GM12878 (cell line): ENCODE measurements around the gene ABHD18. TPM values are rescaled to one million over a fixed set of nuclear protein-coding genes. Genes with fewer than 3 reads are reported as not detected.
A peak's percentile ranks its signal among the peaks of the same experiment; 100 is the strongest.

ENCODE experiments used
- CEBPB ChIP-seq, 2 experiments: fragments of 150-350 bp in 1 of 2; IDR thresholded peaks; 2 replicates each; pipeline ENCODE4 v1.6.1; 2012 to 2014; ENCODE audit warnings: low read depth in 2 of 2, low read length in 2 of 2, borderline replicate concordance in 1 of 2, inconsistent platforms in 1 of 2
- CHD1 ChIP-seq: IDR thresholded peaks from 2 replicates; pipeline ENCODE4 v1.6.1; 2012; ENCODE audit warnings: low read depth, low read length, improper control_type of control experiment
- CHD2 ChIP-seq: IDR thresholded peaks from 2 replicates; pipeline ENCODE4 v1.6.1; 2011; ENCODE audit warnings: low read depth, low read length, improper control_type of control experiment, borderline replicate concordance
- CREM ChIP-seq: IDR thresholded peaks from 2 replicates; pipeline ENCODE4 v1.6.1; 2014; ENCODE audit warnings: antibody characterized with exemption, low read depth
- GATAD2B ChIP-seq: fragments of 450-650 bp; conservative IDR thresholded peaks from 2 replicates; pipeline ENCODE4 v1.6.1; 2017; ENCODE audit warnings: low read depth, mild to moderate bottlenecking, moderate library complexity
- HCFC1 ChIP-seq: fragments of 150-350 bp; IDR thresholded peaks from 2 replicates; pipeline ENCODE4 v1.6.1; 2014; ENCODE audit warnings: low read length
- IKZF2 ChIP-seq, 2 experiments: fragments of 450-650 bp; IDR thresholded peaks; 2 replicates each; pipeline ENCODE4 v1.6.1; 2017; ENCODE audit warnings: mild to moderate bottlenecking in 2 of 2, moderate library complexity in 2 of 2
- POU2F2 ChIP-seq: IDR thresholded peaks from 3 replicates; pipeline ENCODE4 v1.6.1; 2011; ENCODE audit warnings: low read depth, mild to moderate bottlenecking, low read length, borderline replicate concordance
- TAF1 ChIP-seq: IDR thresholded peaks from 2 replicates; pipeline ENCODE4 v1.6.1; 2011; ENCODE audit warnings: mild to moderate bottlenecking, low read depth, low read length, borderline replicate concordance
- TCF7 ChIP-seq: IDR thresholded peaks from 2 replicates; pipeline ENCODE4 v1.6.1; 2014; ENCODE audit warnings: antibody characterized with exemption, borderline replicate concordance
- ZNF217 ChIP-seq: fragments of 450-650 bp; IDR thresholded peaks from 2 replicates; pipeline ENCODE4 v1.6.1; 2017; ENCODE audit warnings: antibody characterized with exemption, mild to moderate bottlenecking
- ZNF622 ChIP-seq: fragments of 450-650 bp; IDR thresholded peaks from 2 replicates; pipeline ENCODE4 v1.6.1; 2017; ENCODE audit warnings: mild to moderate bottlenecking, inconsistent platforms
- ZSCAN29 ChIP-seq: fragments of 450-650 bp; IDR thresholded peaks from 2 replicates; pipeline ENCODE4 v1.6.1; 2017; ENCODE audit warnings: mild to moderate bottlenecking, moderate library complexity
- polyA plus RNA-seq, 11 experiments: library from polyadenylated mRNA; depleted of rRNA in 4 of 11; unstranded in 6 of 11; stranded (reverse) in 5 of 11; fragments of >200 nt; fragmentation: Nextera tagmentation in 4 of 11; fragmentation: Illumina TruSeq in 1 of 11; extraction: Ambion mirVana in 4 of 11; extraction: Trizol in 1 of 11; gene quantifications; 1 replicate in 1 of 11; 2 replicates in 10 of 11; pipeline versions ENCODE4 v1.2.1 to v1.2.3, GENCODE V29; 2011 to 2016; ENCODE audit warnings: inconsistent platforms in 2 of 11, missing spikeins in 2 of 11, low read depth in 1 of 11
- total RNA-seq, 4 experiments: library from RNA; depleted of rRNA in 3 of 4; stranded (reverse); fragments of >200 nt in 3 of 4; fragmentation: Illumina TruSeq in 1 of 4; extraction: Trizol in 1 of 4; gene quantifications; 2 replicates each; pipeline versions ENCODE4 v1.2.1 to v1.2.3, GENCODE V29; 2013 to 2021
- TF ChIP-seq, protein P1 (sequence below): fragments of 450-650 bp; IDR thresholded peaks from 2 replicates; pipeline ENCODE4 v1.6.1; 2017; ENCODE audit warnings: mild to moderate bottlenecking, moderate library complexity
- TF ChIP-seq, protein P2 (sequence below): IDR thresholded peaks from 2 replicates; pipeline ENCODE4 v1.6.1; 2011; ENCODE audit warnings: borderline replicate concordance, low read depth, mild to moderate bottlenecking, moderate library complexity, low read length; ENCODE audit not compliant: insufficient read depth, poor library complexity, severe bottlenecking
- TF ChIP-seq, protein P3 (sequence below): IDR thresholded peaks from 2 replicates; pipeline ENCODE4 v1.6.1; 2012; ENCODE audit warnings: low read depth, low read length, improper control_type of control experiment
- TF ChIP-seq, protein P4 (sequence below): fragments of 450-650 bp; IDR thresholded peaks from 2 replicates; pipeline ENCODE4 v1.6.1; 2018; ENCODE audit warnings: mild to moderate bottlenecking, low read depth, moderate library complexity; ENCODE audit not compliant: partially characterized antibody

ABHD18 gene
- total and polyA plus RNA-seq, 10 of the 15 experiments (the other 5 are each of a cell fraction or from before 2014, with no cell fraction given): 3.4 to 13.5 (median 9.6) TPM

DNA sequence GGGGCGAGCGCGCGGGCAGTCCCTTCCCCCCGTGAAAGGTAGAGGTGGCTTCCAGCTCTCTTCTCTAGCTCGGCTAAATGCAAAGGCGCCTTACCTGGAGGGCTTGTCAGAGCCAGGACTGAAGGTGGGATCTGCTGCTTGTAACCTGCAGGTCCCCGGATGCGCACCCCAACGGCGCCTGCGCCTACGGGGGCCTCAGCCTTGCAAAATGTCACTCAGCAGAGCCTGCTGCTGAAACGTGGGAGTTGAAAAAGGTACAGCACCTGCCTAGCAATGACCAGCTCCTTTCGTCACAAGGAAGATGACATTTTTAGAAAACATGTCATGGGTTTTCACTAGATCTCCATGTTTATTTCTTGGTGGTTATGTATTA, 583 bp downstream of the ABHD18 start (continued):
- TF ChIP-seq, protein P1, sequence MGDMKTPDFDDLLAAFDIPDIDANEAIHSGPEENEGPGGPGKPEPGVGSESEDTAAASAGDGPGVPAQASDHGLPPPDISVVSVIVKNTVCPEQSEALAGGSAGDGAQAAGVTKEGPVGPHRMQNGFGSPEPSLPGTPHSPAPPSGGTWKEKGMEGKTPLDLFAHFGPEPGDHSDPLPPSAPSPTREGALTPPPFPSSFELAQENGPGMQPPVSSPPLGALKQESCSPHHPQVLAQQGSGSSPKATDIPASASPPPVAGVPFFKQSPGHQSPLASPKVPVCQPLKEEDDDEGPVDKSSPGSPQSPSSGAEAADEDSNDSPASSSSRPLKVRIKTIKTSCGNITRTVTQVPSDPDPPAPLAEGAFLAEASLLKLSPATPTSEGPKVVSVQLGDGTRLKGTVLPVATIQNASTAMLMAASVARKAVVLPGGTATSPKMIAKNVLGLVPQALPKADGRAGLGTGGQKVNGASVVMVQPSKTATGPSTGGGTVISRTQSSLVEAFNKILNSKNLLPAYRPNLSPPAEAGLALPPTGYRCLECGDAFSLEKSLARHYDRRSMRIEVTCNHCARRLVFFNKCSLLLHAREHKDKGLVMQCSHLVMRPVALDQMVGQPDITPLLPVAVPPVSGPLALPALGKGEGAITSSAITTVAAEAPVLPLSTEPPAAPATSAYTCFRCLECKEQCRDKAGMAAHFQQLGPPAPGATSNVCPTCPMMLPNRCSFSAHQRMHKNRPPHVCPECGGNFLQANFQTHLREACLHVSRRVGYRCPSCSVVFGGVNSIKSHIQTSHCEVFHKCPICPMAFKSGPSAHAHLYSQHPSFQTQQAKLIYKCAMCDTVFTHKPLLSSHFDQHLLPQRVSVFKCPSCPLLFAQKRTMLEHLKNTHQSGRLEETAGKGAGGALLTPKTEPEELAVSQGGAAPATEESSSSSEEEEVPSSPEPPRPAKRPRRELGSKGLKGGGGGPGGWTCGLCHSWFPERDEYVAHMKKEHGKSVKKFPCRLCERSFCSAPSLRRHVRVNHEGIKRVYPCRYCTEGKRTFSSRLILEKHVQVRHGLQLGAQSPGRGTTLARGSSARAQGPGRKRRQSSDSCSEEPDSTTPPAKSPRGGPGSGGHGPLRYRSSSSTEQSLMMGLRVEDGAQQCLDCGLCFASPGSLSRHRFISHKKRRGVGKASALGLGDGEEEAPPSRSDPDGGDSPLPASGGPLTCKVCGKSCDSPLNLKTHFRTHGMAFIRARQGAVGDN: no peak
- TF ChIP-seq HCFC1 (no peak; the same call in 1 of the 2 replicates), ZNF622 (no peak), TAF1 (no peak), TCF7 (no peak), CHD1 (no peak), ZNF217 (no peak), POU2F2 (no peak), IKZF2 (IDR thresholded peaks at IDR 0.05) (no peak), GATAD2B (0 out of 2 replicates have a peak, but pooled peaks have one; percentile 6), ZSCAN29 (no peak), CHD2 (no peak), CEBPB (IDR thresholded peaks at IDR 0.05; ENCODE audit: borderline replicate concordance in 1 of 2, low read depth in 2 of 2, low read length in 2 of 2) (no peak), CREM (peak; percentile 38; the same call in 1 of the 2 replicates)
- TF ChIP-seq, protein P2, sequence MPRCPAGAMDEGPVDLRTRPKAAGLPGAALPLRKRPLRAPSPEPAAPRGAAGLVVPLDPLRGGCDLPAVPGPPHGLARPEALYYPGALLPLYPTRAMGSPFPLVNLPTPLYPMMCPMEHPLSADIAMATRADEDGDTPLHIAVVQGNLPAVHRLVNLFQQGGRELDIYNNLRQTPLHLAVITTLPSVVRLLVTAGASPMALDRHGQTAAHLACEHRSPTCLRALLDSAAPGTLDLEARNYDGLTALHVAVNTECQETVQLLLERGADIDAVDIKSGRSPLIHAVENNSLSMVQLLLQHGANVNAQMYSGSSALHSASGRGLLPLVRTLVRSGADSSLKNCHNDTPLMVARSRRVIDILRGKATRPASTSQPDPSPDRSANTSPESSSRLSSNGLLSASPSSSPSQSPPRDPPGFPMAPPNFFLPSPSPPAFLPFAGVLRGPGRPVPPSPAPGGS: no peak
- TF ChIP-seq, protein P3, sequence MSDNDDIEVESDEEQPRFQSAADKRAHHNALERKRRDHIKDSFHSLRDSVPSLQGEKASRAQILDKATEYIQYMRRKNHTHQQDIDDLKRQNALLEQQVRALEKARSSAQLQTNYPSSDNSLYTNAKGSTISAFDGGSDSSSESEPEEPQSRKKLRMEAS: no peak
- TF ChIP-seq, protein P4, sequence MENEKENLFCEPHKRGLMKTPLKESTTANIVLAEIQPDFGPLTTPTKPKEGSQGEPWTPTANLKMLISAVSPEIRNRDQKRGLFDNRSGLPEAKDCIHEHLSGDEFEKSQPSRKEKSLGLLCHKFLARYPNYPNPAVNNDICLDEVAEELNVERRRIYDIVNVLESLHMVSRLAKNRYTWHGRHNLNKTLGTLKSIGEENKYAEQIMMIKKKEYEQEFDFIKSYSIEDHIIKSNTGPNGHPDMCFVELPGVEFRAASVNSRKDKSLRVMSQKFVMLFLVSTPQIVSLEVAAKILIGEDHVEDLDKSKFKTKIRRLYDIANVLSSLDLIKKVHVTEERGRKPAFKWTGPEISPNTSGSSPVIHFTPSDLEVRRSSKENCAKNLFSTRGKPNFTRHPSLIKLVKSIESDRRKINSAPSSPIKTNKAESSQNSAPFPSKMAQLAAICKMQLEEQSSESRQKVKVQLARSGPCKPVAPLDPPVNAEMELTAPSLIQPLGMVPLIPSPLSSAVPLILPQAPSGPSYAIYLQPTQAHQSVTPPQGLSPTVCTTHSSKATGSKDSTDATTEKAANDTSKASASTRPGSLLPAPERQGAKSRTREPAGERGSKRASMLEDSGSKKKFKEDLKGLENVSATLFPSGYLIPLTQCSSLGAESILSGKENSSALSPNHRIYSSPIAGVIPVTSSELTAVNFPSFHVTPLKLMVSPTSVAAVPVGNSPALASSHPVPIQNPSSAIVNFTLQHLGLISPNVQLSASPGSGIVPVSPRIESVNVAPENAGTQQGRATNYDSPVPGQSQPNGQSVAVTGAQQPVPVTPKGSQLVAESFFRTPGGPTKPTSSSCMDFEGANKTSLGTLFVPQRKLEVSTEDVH: no peak
